ENCODE results near the gene OGDH. TPM values are rescaled to one million over a fixed set of nuclear protein-coding genes. Genes with fewer than 3 reads are reported as not detected.

OGDH gene
- total RNA-seq, 1 donor from 2014 or later: 57.0 TPM

DNA sequence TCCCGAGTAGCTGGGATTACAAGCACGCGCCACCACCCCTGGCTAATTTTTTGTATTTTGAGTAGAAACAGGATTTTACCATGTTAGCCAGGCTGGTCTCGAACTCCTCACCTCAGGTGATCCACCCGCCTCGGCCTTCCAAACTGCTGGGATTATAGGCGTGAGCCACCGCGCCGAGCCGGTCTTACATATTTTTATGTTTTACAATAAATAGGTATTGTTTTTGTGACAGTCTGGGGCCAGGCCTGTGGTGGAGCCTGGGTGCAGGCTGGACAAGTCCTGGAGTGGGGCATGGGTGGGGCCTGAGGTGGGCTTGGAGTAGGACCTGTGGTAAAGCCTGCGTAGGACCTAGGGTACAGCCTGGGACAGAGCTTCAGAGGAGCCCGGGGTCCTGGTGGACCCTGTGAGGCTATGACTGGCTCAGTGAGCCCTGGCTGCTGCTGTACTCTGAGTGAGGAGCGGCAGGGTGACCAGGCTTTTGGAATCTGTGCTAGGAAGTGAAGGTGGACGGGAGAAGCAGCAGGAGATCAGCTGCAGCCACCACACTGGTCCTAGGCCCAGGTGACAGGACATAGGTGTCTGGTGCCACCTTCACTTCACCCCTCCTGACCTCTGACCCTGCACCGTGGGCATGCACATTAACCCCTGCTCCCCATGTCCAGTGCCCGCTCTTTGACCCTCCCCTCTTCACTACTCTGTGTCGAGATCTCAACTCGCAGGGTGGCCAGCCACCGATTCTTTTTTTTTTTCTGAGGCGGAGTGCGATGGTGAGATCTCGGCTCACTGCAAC lies 132.6 kb downstream of the OGDH start:
- DNase-seq: no peak

- no peak for DNase-seq
Measured at GRCh38 chr7:44740055-44740454, 133.6 kb downstream of the OGDH start.

GRCh38 chr7:44743750-44744149 lies 137.3 kb downstream of the OGDH start:
- DNase-seq: peak; percentile 29

- peak; percentile 91 for DNase-seq
Measured at GRCh38 chr7:44748045-44748947, 141.9 kb downstream of the OGDH start, which contains the start of gene ZMIZ2. TSS of gene ZMIZ2 (plus strand) at chr7:44748847. CDS start at chr7:44756250, 7,403 bp downstream.

DNA sequence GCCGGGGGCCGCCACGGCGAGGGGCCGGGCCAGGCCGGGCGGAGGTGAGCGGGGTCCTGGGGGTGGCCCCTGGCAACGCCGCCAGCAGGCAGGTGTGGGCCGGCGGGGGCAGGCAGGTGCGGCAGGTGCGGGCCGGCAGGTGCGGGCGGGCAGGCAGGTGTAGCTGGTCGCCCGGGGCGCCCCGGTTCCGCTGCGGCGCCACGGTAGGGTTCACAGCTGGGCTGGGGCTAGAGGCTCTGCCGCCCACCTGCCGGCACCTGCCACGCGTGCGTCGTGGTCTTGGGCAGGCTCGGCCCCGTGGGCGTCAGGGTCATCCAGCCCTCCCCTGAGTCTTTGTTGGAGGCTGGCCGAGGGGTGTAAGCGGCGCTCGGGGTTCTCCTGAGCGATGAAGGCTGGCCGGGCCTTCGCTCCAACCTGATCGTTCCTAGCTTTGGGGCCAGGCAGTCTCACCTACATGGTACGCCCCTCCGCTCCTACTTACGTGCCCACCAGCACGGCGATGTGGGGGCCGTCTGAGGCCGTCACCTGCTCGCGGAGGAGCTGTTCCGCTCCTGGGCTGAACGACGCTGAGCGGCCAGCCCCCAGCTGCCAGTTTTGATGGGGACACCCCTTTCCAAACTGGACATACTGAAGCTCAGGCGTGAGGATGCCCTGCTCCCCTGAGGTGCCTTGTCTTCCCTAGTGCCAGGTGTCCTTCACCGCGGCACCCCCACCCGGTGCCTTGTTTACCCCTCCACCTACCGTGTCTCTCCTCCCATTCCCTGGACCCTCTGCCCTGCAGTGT lies 142.7 kb downstream of the OGDH start:
- DNase-seq: no peak

DNA sequence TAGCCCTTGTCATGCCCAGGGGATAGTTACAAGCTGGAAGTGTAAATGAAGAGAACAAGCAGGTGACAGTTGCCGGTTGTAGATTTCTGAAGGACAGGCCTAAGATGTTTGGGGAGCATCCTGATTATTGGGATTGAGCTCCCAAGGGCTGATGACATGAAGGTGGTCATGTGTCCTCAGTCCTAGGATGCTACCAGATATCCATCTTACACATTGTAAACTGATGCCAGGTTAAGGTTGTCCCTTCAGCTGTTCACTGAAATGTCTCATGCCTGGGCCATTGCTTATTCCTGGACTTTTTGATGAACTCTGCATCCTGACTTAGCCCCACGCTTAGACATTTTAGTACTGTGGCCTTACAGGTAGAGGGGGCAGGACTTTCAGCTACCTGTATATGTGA lies 143.6 kb downstream of the OGDH start:
- DNase-seq: no peak

GRCh38 chr7:44750424-44750823 lies 144.0 kb downstream of the OGDH start:
- DNase-seq: no peak

- no peak for DNase-seq
Measured at GRCh38 chr7:44750921-44751571, 144.6 kb downstream of the OGDH start.

GRCh38 chr7:44752822-44753221 lies 146.4 kb downstream of the OGDH start:
- DNase-seq: no peak

- no peak for DNase-seq
Measured at GRCh38 chr7:44754802-44755697, 148.6 kb downstream of the OGDH start.

DNA sequence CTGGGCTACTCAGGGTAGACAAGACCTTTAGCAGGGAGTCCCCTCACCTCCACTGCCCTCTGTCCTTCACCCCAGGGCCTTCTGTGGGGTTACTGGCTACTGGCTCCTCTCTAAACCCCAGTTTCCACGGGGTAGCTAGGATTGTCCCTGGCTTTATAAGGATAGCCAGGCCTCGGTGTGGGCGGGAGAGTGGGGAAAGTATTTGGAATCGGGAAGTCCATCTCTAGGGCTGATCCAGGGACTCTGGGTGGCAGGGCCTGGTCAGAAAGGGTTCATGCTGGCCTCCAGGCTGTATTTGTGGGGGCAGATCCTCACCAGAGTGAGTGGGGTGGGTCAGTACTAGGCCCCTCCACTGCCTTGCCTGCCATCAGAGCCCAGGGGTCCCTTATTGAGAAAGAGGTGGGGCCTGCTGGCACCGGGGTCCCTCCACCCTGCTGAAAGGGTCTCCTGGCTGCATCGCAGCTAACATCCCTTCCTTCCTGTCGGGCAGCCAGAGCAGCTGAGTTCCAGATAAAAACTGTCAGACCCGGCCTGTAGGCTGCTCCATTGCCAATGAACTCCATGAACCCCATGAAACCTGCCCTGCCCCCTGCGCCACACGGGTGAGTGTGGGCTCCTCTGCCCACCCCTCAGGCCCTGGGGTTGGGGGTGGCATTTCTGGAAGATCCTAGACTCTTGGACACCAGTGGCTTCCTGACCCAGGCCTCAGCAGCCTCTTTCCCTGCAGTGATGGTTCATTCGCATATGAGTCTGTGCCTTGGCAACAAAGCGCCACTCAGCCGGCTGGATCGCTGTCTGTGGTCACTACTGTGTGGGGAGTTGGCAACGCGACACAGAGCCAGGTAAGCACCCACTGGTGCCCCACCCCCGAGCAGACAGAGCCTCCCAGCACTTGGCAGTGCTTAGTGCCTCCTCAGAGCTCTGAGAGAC lies 149.5 kb downstream of the OGDH start:
- peak; percentile 18 for DNase-seq

DNA sequence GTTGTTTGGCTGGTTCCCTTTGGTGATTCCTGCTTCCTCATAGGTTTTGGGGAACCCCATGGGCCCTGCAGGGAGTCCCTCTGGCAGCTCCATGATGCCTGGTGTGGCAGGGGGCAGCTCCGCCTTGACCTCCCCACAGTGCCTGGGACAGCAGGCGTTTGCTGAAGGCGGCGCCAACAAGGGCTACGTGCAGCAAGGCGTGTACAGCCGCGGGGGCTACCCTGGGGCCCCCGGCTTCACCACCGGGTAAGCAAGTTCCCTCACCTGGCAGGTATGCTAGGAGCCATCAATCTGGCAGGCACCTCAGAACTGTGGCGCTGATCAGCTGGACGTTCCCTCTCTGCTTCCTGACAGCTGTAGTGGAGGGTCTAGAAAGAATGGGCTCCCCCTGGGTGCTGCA lies 150.5 kb downstream of the OGDH start:
- no peak for DNase-seq

GRCh38 chr7:44757311-44757710 lies 150.9 kb downstream of the OGDH start:
- DNase-seq: no peak

DNA sequence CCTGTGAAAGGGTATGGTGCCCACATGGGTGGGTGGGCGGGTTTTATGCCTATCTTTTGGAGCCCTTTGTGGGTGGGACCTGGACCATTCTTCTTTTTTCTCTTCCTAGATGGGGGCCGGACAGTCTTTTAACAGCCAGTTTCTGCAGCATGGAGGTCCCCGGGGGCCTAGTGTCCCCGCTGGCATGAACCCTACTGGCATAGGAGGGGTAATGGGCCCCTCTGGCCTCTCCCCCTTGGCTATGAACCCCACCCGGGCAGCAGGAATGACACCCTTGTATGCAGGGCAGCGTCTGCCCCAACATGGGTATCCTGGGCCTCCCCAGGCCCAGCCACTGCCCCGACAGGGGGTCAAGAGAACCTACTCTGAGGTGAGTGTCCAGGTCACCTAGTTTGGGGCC lies 151.3 kb downstream of the OGDH start:
- no peak for DNase-seq

Other genes starting within 250 kb of the OGDH start
- gene NUDCD3, start 116.0 kb upstream of the OGDH start, total RNA-seq: 71.6 and 143 TPM in 2 replicates
- gene NPC1L1, start 65.3 kb upstream of the OGDH start, total RNA-seq: not detected in 2 replicates
- 55.5 and 69.5 TPM in 2 replicates for gene DDX56, start 32.7 kb upstream of the OGDH start, total RNA-seq
- gene TMED4, start 24.4 kb upstream of the OGDH start, total RNA-seq: 78.8 and 191 TPM in 2 replicates
- 10.5 and 10.6 TPM in 2 replicates for gene ZMIZ2, start 142.2 kb downstream of the OGDH start, total RNA-seq
- 3,103 and 4,000 TPM in 2 replicates for gene PPIA, start 190.1 kb downstream of the OGDH start, total RNA-seq
- gene H2AZ2, start 241.5 kb downstream of the OGDH start, total RNA-seq: 158 and 274 TPM in 2 replicates